ENCODE data around the gene CEP43.

DNA sequence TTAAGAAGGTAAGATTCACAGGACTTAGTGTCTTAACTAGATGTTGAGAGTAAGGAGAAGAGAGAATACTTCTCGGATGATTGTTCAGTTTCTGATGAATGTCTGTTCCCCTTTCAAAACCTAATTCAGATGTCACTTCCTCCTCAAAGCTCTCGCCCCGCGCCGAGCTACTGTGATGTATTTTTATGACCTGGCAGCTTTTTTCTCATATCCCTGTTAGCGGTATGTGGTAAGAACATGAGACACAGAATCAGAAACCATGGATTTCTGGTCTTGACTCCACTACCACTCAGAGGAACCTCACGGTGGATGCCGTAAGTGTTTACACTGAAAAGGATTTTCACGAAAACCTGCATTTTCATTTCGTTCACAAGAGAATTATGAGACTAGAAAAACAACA lies 48.4 kb downstream of the CEP43 start:
- TF ChIP-seq, protein P1, sequence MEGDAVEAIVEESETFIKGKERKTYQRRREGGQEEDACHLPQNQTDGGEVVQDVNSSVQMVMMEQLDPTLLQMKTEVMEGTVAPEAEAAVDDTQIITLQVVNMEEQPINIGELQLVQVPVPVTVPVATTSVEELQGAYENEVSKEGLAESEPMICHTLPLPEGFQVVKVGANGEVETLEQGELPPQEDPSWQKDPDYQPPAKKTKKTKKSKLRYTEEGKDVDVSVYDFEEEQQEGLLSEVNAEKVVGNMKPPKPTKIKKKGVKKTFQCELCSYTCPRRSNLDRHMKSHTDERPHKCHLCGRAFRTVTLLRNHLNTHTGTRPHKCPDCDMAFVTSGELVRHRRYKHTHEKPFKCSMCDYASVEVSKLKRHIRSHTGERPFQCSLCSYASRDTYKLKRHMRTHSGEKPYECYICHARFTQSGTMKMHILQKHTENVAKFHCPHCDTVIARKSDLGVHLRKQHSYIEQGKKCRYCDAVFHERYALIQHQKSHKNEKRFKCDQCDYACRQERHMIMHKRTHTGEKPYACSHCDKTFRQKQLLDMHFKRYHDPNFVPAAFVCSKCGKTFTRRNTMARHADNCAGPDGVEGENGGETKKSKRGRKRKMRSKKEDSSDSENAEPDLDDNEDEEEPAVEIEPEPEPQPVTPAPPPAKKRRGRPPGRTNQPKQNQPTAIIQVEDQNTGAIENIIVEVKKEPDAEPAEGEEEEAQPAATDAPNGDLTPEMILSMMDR (IDR thresholded peaks at IDR 0.05), result no peak
- TF ChIP-seq POLR2AphosphoS5 (IDR thresholded peaks at IDR 0.05; ENCODE audit: insufficient read depth in 1 of 2, low read depth in 1 of 2), result no peak
- TF ChIP-seq POLR2A (IDR thresholded peaks at IDR 0.05), result no peak

Data from vagina (tissue), 2 donors.